Measurements from ENCODE around the gene CTCFL. TPM values are rescaled to one million over a fixed set of nuclear protein-coding genes. Genes with fewer than 3 reads are reported as not detected.
"Not testable (repeated sequence)": the region's sequence is repeated elsewhere in the genome, so short reads cannot be mapped to it uniquely, and the experiment has no call there.

Gene CTCFL
- total RNA-seq, 2 donors from 2014 or later: 10.8 TPM; not detected in 1

DNA sequence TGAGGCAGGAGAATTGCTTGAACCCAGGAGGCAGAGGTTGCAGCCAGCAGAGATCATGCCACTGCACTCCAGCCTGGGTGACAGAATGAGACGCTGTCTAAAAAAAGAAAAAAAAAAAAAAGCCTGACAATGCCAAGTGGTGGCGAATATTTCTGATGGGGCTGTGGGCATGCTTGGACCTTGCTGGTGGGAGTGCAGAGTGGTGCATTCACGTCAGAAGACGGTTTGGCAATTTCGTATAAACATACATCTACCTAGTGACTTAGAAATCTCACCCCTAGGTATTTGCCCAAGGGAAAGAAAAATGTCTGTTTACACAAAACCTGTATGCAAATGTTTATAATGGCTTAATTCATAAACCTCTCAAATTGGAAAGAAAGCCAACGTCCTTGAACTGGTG lies 33.6 kb downstream of the CTCFL start:
- Histone ChIP-seq H3K27ac (no peak overlapping the region), H3K36me3 (no peaks in the 10 kb centered on the region)
- WGBS: 52% methylated on average over 6 of the region's 6 CpGs

DNA sequence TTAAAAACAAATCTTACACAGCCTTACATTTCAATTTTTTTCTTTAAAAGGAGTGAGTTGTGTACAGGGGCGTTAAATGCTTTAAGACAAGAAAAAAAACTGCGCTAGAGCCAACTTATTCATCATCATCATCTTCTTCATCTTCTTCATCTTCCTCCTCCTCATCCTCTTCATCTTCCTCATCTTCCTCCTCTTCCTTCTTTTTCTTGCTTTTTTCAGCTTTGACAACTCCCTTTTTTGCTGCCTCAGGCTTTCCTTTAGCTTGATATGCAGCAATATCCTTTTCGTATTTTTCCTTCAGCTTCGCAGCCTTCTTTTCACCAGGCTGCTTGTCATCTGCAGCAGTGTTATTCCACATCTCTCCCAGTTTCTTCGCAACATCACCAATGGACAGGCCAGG lies 36.7 kb downstream of the CTCFL start:
- H3K4me3 ChIP-seq; H3K27me3 ChIP-seq (replicated peaks; ENCODE audit: insufficient read depth); H3K9me3 ChIP-seq; DNase-seq (ENCODE audit: low spot score); H3K4me1 ChIP-seq (replicated peaks); H3K36me3 ChIP-seq; intact Hi-C loops (cut with DNase I); H3K27ac ChIP-seq: not testable (repeated sequence)
- 91% methylated on average over 5 of the region's 5 CpGs for WGBS

More for the DNA sequence above, 33.6 kb downstream of the CTCFL start:
- Histone ChIP-seq H3K27me3 (replicated peaks; ENCODE audit: insufficient read depth) (no peaks in the 10 kb centered on the region), H3K4me1 (replicated peaks) (no peaks in the 10 kb centered on the region), H3K4me3 (no peak overlapping the region), H3K9me3 (no peaks in the 10 kb centered on the region)
- intact Hi-C loops (cut with DNase I): no loop called here
- TF ChIP-seq POLR2AphosphoS5 (IDR thresholded peaks at IDR 0.05) (no peak), POLR2A (IDR thresholded peaks at IDR 0.05) (no peak)
- TF ChIP-seq, protein P1, sequence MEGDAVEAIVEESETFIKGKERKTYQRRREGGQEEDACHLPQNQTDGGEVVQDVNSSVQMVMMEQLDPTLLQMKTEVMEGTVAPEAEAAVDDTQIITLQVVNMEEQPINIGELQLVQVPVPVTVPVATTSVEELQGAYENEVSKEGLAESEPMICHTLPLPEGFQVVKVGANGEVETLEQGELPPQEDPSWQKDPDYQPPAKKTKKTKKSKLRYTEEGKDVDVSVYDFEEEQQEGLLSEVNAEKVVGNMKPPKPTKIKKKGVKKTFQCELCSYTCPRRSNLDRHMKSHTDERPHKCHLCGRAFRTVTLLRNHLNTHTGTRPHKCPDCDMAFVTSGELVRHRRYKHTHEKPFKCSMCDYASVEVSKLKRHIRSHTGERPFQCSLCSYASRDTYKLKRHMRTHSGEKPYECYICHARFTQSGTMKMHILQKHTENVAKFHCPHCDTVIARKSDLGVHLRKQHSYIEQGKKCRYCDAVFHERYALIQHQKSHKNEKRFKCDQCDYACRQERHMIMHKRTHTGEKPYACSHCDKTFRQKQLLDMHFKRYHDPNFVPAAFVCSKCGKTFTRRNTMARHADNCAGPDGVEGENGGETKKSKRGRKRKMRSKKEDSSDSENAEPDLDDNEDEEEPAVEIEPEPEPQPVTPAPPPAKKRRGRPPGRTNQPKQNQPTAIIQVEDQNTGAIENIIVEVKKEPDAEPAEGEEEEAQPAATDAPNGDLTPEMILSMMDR (IDR thresholded peaks at IDR 0.05): no peak
- no peak for DNase-seq (ENCODE audit: low spot score)

DNA sequence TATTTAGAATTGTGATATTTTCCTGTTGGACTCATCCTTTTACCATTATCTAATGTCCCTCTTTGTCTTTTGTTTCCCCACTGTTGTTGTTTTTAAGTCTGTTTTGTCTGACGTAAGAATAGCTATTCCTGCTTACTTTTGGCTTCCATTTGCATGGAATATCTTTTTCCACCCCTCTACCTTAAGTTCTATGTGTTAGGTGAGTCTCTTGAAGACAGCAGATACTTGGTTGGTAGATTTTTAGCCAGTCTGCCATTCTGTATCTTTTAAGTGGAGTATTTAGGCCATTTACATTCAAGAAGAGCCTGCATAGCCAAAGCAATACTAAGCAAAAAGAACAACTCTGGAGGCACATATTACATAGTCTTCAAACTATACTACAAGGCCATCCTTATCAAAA lies 39.2 kb downstream of the CTCFL start:
- no peaks in the 10 kb centered on the region for H3K27me3 ChIP-seq (replicated peaks; ENCODE audit: insufficient read depth)
- intact Hi-C loops (cut with DNase I): no loop called here
- no peak overlapping the region for H3K4me3 ChIP-seq
- no peaks in the 10 kb centered on the region for H3K9me3 ChIP-seq
- no peaks in the 10 kb centered on the region for H3K36me3 ChIP-seq
- 94% methylated on average over 1 of the region's 1 CpG for WGBS
- no peaks in the 10 kb centered on the region for H3K4me1 ChIP-seq (replicated peaks)
- DNase-seq (ENCODE audit: low spot score): no peak
- H3K27ac ChIP-seq: no peak overlapping the region
- no peak for TF ChIP-seq POLR2AphosphoS5 (IDR thresholded peaks at IDR 0.05)

DNA sequence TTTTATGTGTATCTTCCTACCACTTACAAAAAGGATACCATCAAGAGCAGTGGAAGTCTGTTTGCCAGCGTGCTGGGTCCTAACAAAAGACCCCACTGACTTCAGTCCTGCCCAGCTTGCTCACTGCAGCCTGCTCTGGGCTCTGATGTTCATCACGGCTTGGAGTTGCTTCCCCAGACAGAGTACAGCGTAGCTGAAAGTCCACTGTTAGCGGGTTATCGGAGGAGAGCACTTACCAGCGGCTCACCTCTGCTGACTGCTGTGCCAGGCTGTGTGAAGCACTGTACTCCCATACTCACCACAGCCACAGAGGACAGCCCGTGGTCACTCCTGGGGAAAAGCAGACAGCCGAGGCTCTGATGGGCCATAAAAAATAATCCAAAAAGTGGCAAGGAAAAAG lies 40.2 kb downstream of the CTCFL start:
- Histone ChIP-seq H3K27ac (no peak overlapping the region), H3K9me3 (no peaks in the 10 kb centered on the region), H3K27me3 (replicated peaks; ENCODE audit: insufficient read depth) (no peaks in the 10 kb centered on the region), H3K36me3 (no peaks in the 10 kb centered on the region), H3K4me3 (no peak overlapping the region), H3K4me1 (replicated peaks) (no peaks in the 10 kb centered on the region)
- WGBS: 87% methylated on average over 8 of the region's 8 CpGs
- TF ChIP-seq POLR2AphosphoS5 (IDR thresholded peaks at IDR 0.05) (no peak), POLR2A (IDR thresholded peaks at IDR 0.05) (no peak)
- TF ChIP-seq, protein P1 (IDR thresholded peaks at IDR 0.05): no peak
- no peak for DNase-seq (ENCODE audit: low spot score)
- intact Hi-C loops (cut with DNase I): no loop called here

DNA sequence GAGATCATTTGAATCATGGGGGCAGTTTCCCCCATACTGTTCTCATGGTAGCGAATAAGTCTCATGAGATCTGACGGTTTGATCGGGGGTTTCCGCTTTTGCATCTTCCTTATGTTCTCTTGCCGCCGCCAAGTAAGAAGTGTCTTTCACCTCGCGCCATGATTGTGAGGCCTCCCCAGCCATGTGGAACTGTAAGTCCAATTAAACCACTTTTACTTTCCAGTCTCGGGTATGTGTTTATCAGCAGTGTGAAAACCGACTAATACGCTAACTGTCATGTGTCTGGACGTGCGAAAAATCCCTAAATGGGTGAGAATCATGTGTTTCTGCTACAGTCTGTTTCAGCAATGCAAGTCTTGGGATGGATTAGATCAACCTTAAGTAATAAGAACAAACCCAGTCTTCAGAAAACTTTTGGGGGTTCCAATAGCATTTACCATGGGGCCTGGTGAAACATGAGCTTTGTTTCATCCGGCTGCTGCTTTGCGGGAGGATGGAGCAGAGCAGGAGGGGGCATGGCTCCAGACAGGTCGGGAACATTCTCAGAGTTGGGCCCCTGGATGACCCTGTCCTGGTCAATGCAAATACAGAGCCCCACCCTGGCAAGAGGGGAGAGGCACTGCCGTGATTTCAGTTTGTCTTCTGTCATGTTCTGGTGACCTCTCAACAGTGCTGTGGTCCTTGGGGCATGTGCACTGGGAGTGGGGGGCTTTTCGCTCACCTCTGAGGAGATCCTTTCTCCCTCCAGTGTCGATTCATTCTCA lies 41.5 kb downstream of the CTCFL start:
- no peak for DNase-seq (ENCODE audit: low spot score)
- Histone ChIP-seq H3K36me3 (no peaks in the 10 kb centered on the region), H3K27me3 (replicated peaks; ENCODE audit: insufficient read depth) (no peaks in the 10 kb centered on the region), H3K4me3 (no peak overlapping the region), H3K27ac (no peak overlapping the region), H3K9me3 (no peaks in the 10 kb centered on the region), H3K4me1 (replicated peaks) (no peaks in the 10 kb centered on the region)
- intact Hi-C loops (cut with DNase I): no loop called here
- WGBS: 94% methylated on average over 19 of the region's 19 CpGs
- TF ChIP-seq POLR2A (IDR thresholded peaks at IDR 0.05) (no peak), POLR2AphosphoS5 (IDR thresholded peaks at IDR 0.05) (no peak)
- TF ChIP-seq, protein P1 (IDR thresholded peaks at IDR 0.05): no peak

DNA sequence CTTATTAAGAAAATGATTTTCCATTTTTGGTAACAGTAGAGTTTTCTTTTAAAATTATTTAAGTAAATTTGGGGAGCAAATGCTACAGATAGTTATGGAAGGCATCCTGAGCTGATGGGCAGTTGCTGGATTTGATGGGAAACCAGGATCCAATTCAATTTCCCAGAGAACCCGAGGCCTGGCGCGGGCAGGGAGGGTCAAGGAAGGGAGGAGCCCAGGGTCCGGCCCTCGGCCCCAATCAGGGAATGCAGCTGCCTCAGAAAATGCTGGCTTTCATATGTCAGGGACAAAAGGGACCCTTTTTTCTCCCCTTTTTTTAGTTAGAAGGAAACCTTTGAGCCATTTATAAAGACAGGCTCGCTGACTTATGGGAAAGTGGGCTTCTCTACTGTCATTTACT lies 42.1 kb downstream of the CTCFL start:
- no peak for DNase-seq (ENCODE audit: low spot score)
- intact Hi-C loops (cut with DNase I): no loop called here
- WGBS: 93% methylated on average over 6 of the region's 6 CpGs

More for the DNA sequence above, 42.1 kb downstream of the CTCFL start:
- Histone ChIP-seq H3K4me1 (replicated peaks) (no peaks in the 10 kb centered on the region), H3K27me3 (replicated peaks; ENCODE audit: insufficient read depth) (no peaks in the 10 kb centered on the region), H3K27ac (no peak overlapping the region), H3K9me3 (no peaks in the 10 kb centered on the region), H3K36me3 (no peaks in the 10 kb centered on the region), H3K4me3 (no peak overlapping the region)
- TF ChIP-seq POLR2A (IDR thresholded peaks at IDR 0.05) (no peak), POLR2AphosphoS5 (IDR thresholded peaks at IDR 0.05) (no peak)
- TF ChIP-seq, protein P1 (IDR thresholded peaks at IDR 0.05): no peak
